K562 (cell line): ENCODE data around the gene CEBPB. TPM values are rescaled to one million over a fixed set of nuclear protein-coding genes. Genes with fewer than 3 reads are reported as not detected.

Source experiments
- CHCHD3 ChIP-seq: fragments of 250-450 bp; sonication (Bioruptor Pico); IDR thresholded peaks from 2 replicates; pipeline ENCODE4 v2.1.2; 2022; ENCODE audit warnings: mild to moderate bottlenecking
- ESRRA ChIP-seq: fragments of 450-650 bp; IDR thresholded peaks from 2 replicates; pipeline ENCODE4 v1.6.1; 2014; ENCODE audit warnings: low read depth, mild to moderate bottlenecking, moderate library complexity, borderline replicate concordance
- HDAC1 ChIP-seq, 2 experiments: fragments of 450-650 bp; IDR thresholded peaks; 2 replicates each; pipeline ENCODE4 v1.6.1; 2016 to 2017; ENCODE audit warnings: inconsistent platforms in 1 of 2, mild to moderate bottlenecking in 1 of 2, moderate library complexity in 1 of 2
- HINFP ChIP-seq: fragments of 450-650 bp; conservative IDR thresholded peaks from 2 replicates; pipeline ENCODE4 v1.6.1; 2016; ENCODE audit warnings: missing genetic modification characterization, low read depth, mild to moderate bottlenecking, control low read depth, missing compliant biosample characterization
- NR2C2 ChIP-seq, 2 experiments: fragments of 200-800 bp in 1 of 2; sonication (Bioruptor generic) in 1 of 2; sonication (generic) in 1 of 2; formaldehyde crosslinking in 1 of 2; IDR thresholded peaks; 2 replicates each; pipeline versions ENCODE4 v1.6.1 to v1.8.0; 2016 to 2022; ENCODE audit warnings: mild to moderate bottlenecking in 1 of 2, missing compliant biosample characterization in 1 of 2, missing genetic modification characterization in 1 of 2, missing genetic modification reagents in 1 of 2
- POLR2A ChIP-seq: fragments of 450-650 bp; conservative IDR thresholded peaks from 2 replicates; pipeline ENCODE4 v1.6.1; 2016
- THAP12 ChIP-seq: fragments of 250-450 bp; sonication (Bioruptor Pico); IDR thresholded peaks from 2 replicates; pipeline ENCODE4 v1.9.0; 2021; ENCODE audit warnings: mild to moderate bottlenecking, inconsistent platforms
- ZBTB11 ChIP-seq, 3 experiments: fragments of 200-800 bp in 1 of 3; fragments of 250-450 bp in 1 of 3; fragments of 450-650 bp in 1 of 3; sonication (Bioruptor Pico) in 1 of 3; sonication (Bioruptor generic) in 1 of 3; formaldehyde crosslinking in 1 of 3; IDR thresholded peaks; 2 replicates each; pipeline versions ENCODE4 v1.6.1 to v1.8.0; 2016 to 2022; ENCODE audit warnings: mild to moderate bottlenecking in 2 of 3, missing genetic modification characterization in 2 of 3, missing compliant biosample characterization in 1 of 3, moderate library complexity in 1 of 3
- ZMIZ1 ChIP-seq, 2 experiments: fragments of 150-350 bp in 1 of 2; IDR thresholded peaks; 2 replicates each; pipeline ENCODE4 v1.6.1; 2012 to 2016; ENCODE audit warnings: low read depth in 2 of 2, low read length in 2 of 2, mild to moderate bottlenecking in 1 of 2, moderate library complexity in 1 of 2
- ZNF583 ChIP-seq: fragments of 250-450 bp; sonication (Bioruptor Pico); IDR thresholded peaks from 2 replicates; pipeline ENCODE4 v1.4.0; 2020
- polyA plus RNA-seq, 8 experiments: library from polyadenylated mRNA; depleted of rRNA in 4 of 8; stranded (reverse) in 5 of 8; unstranded in 3 of 8; fragments of >200 nt; fragmentation: Nextera tagmentation in 2 of 8; fragmentation: Illumina TruSeq in 1 of 8; extraction: Ambion mirVana in 2 of 8; extraction: Trizol in 1 of 8; gene quantifications; 2 replicates each; pipeline versions ENCODE4 v1.2.1 to v1.2.3, GENCODE V29; 2011 to 2014; ENCODE audit warnings: inconsistent platforms in 1 of 8, missing spikeins in 1 of 8
- total RNA-seq, 7 experiments: library from RNA; depleted of rRNA in 6 of 7; stranded (reverse); fragments of >200 nt in 6 of 7; fragmentation: Illumina TruSeq in 2 of 7; extraction: Trizol in 2 of 7; gene quantifications; 2 replicates each; pipeline versions ENCODE4 v1.2.1 to v1.2.3, GENCODE V29; 2011 to 2021; ENCODE audit warnings: low replicate concordance in 1 of 7

CEBPB gene
- total and polyA plus RNA-seq, 9 of the 15 experiments (the other 6 are each of a cell fraction or from before 2014, with no cell fraction given) = 1.2 to 72.6 (median 7.8) TPM

- peak in 1 of 2 experiments; percentile 83; a peak in 2 of 4 replicates for TF ChIP-seq ZMIZ1 (IDR thresholded peaks at IDR 0.05; ENCODE audit: low read depth in 2 of 2, low read length in 2 of 2)
- TF ChIP-seq ZBTB11 (CRISPR knock-in tag; IDR thresholded peaks at IDR 0.05) = peak in 1 of 3 experiments; percentile 78; a peak in 2 of 6 replicates
- TF ChIP-seq THAP12 (CRISPR knock-in tag) = peak; percentile 77; the same call in 1 of the 2 replicates
- peak; percentile 75; the same call in 1 of the 2 replicates for TF ChIP-seq ESRRA
- no peak for TF ChIP-seq NR2C2 (CRISPR knock-in tag; IDR thresholded peaks at IDR 0.05)
- TF ChIP-seq NR2C2 (tag; IDR thresholded peaks at IDR 0.05) = peak; percentile 86
- TF ChIP-seq HDAC1 (IDR thresholded peaks at IDR 0.05) = peak in 1 of 2 experiments; percentile 89; a peak in 2 of 4 replicates
- TF ChIP-seq ZNF583 (CRISPR knock-in tag) = 0 out of 2 replicates have a peak, but pooled peaks have one; percentile 5
- TF ChIP-seq CHCHD3 = no peak
- TF ChIP-seq HINFP (tag) = peak; percentile 54
- peak; percentile 75 for TF ChIP-seq POLR2A
Measured at GRCh38 chr20:50165684-50166554, 24.7 kb upstream of the CEBPB start (continued).
